HepG2 (cell line): Measurements from ENCODE around the gene RACGAP1. TPM values are rescaled to one million over a fixed set of nuclear protein-coding genes. Genes with fewer than 3 reads are reported as not detected.
A peak's percentile ranks its signal among the peaks of the same experiment; 100 is the strongest.

Source experiments
- ATAC-seq: fragments of 200-7000 bp; cut with Tn5 transposase; 3 replicates; pipeline ENCODE4 v1.9.1; 2020; ENCODE audit warnings: mild to moderate bottlenecking, moderate library complexity
- BruUV-seq: library from RNA; stranded (reverse); fragments of 400-500 nt; replicated peaks from 2 replicates; lab custom pipeline; 2021; lab: Mats Ljungman, UMichigan
- CTCF ChIA-PET: fragments of 300-600 bp; formaldehyde crosslinking; extraction: SDS; loops from one replicate; lab custom pipeline; 2021; ENCODE audit warnings: low total read pairs, inconsistent platforms, low intra/inter-chr PET ratio; lab: Yijun Ruan, JAX
- POLR2A ChIA-PET: fragments of 350-600 bp; sonication (Branson Sonifier 250); formaldehyde crosslinking; loops from one replicate; lab custom pipeline; 2020; ENCODE audit warnings: antibody characterized with exemption, inconsistent platforms; lab: Yijun Ruan, JAX
- DNase-seq: peaks from one replicate; pipeline ENCODE4 v3.0.0-alpha.2; 2015; ENCODE audit warnings: low spot score
- FAIRE-seq: peaks from 3 replicates; lab custom pipeline; 2011; peaks lifted over from hg19 to GRCh38; lab: Jason Lieb, UNC
- H2AFZ ChIP-seq: one replicate; pipeline ENCODE4 v1.6.1; 2011; ENCODE audit warnings: low read length, inconsistent platforms
- H3K27ac ChIP-seq: fragments of 300-600 bp; 3 replicates; pipeline ENCODE4 v1.8.0; 2011; ENCODE audit warnings: mixed run types, mild to moderate bottlenecking, mixed read lengths, low read length, inconsistent platforms; ENCODE audit not compliant: insufficient read depth; ENCODE audit errors: extremely low read length
- H3K27me3 ChIP-seq, 2 experiments: fragments of 200-600 bp in 1 of 2; 2 replicates in 1 of 2; 3 replicates in 1 of 2; pipeline versions ENCODE4 v1.6.0 to v1.8.0; 2011; ENCODE audit warnings: low read length in 2 of 2, mild to moderate bottlenecking in 2 of 2, moderate library complexity in 2 of 2, inconsistent platforms in 1 of 2; ENCODE audit not compliant: insufficient read depth in 2 of 2, control insufficient read depth in 1 of 2
- H3K36me3 ChIP-seq, 2 experiments: fragments of 200-600 bp in 1 of 2; replicated peaks in 1 of 2; 2 replicates in 1 of 2; 3 replicates in 1 of 2; pipeline versions ENCODE4 v1.5.1 to v1.8.0; 2011; ENCODE audit warnings: low read length in 2 of 2, inconsistent platforms in 1 of 2; ENCODE audit not compliant: insufficient read depth in 2 of 2, control insufficient read depth in 1 of 2
- H3K4me1 ChIP-seq: 2 replicates; pipeline ENCODE4 v1.5.1; 2012; ENCODE audit warnings: low read length, inconsistent platforms; ENCODE audit not compliant: insufficient read depth
- H3K4me2 ChIP-seq: 2 replicates; pipeline ENCODE4 v1.6.0; 2011; ENCODE audit warnings: low read depth, low read length, inconsistent platforms
- H3K4me3 ChIP-seq, 3 experiments: fragments of 200-600 bp in 1 of 3; sonication (generic), shearing (Covaris generic) in 1 of 3; replicated peaks in 1 of 3; 2 replicates each; pipeline ENCODE4 v1.5.1; 2011 to 2016; ENCODE audit warnings: low read length in 3 of 3, inconsistent platforms in 2 of 3, low read depth in 2 of 3, mild to moderate bottlenecking in 2 of 3, control low read depth in 1 of 3, mixed read lengths in 1 of 3; ENCODE audit not compliant: insufficient read depth in 1 of 3
- H3K79me2 ChIP-seq: one replicate; pipeline ENCODE4 v1.6.1; 2011; ENCODE audit warnings: low read length, inconsistent platforms; ENCODE audit not compliant: insufficient read depth
- H3K9ac ChIP-seq: 2 replicates; pipeline ENCODE4 v1.6.0; 2011; ENCODE audit warnings: mild to moderate bottlenecking, low read depth, low read length, inconsistent platforms; ENCODE audit not compliant: insufficient read depth
- H3K9me3 ChIP-seq: 2 replicates; pipeline ENCODE4 v1.5.1; 2012; ENCODE audit warnings: mild to moderate bottlenecking, low read length
- H4K20me1 ChIP-seq: 2 replicates; pipeline ENCODE4 v1.6.0; 2011; ENCODE audit warnings: inconsistent platforms, mild to moderate bottlenecking, low read length, moderate library complexity; ENCODE audit not compliant: insufficient read depth
- HHEX ChIP-seq: IDR thresholded peaks from 2 replicates; pipeline ENCODE4 v1.6.1; 2016; ENCODE audit warnings: control low read depth
- KAT8 ChIP-seq: IDR thresholded peaks from 2 replicates; pipeline ENCODE4 v1.6.1; 2016; ENCODE audit warnings: missing genetic modification reagents, missing compliant biosample characterization
- MXI1 ChIP-seq: IDR thresholded peaks from 3 replicates; pipeline ENCODE4 v1.6.1; 2012; ENCODE audit warnings: low read depth, low read length, inconsistent platforms, borderline replicate concordance
- NFKBIZ ChIP-seq: IDR thresholded peaks from 2 replicates; pipeline ENCODE4 v1.6.1; 2018; ENCODE audit warnings: missing genetic modification reagents, missing compliant biosample characterization
- SOX5 ChIP-seq: IDR thresholded peaks from 2 replicates; pipeline ENCODE4 v1.6.1; 2016; ENCODE audit warnings: borderline replicate concordance
- SYNCRIP ChIP-seq: fragments of 200-400 bp; formaldehyde crosslinking; IDR thresholded peaks from 2 replicates; pipeline ENCODE4 v1.6.1; 2018; ENCODE audit warnings: mild to moderate bottlenecking, low read depth, low read length; ENCODE audit not compliant: insufficient read depth
- TMF1 ChIP-seq: sonication (generic); formaldehyde crosslinking; IDR thresholded peaks from 2 replicates; pipeline ENCODE4 v1.8.1; 2022; ENCODE audit warnings: low read depth, missing genetic modification reagents
- ZNF646 ChIP-seq: sonication (generic); formaldehyde crosslinking; IDR thresholded peaks from 2 replicates; pipeline ENCODE4 v1.9.0; 2021; ENCODE audit warnings: mild to moderate bottlenecking, missing genetic modification reagents
- ZNF710 ChIP-seq: sonication (generic); formaldehyde crosslinking; IDR thresholded peaks from 2 replicates; pipeline ENCODE4 v1.5.0; 2020; ENCODE audit warnings: mild to moderate bottlenecking, missing genetic modification reagents, borderline replicate concordance
- ZNF879 ChIP-seq: sonication (generic); formaldehyde crosslinking; IDR thresholded peaks from 2 replicates; pipeline ENCODE4 v1.8.1; 2023; ENCODE audit warnings: missing genetic modification reagents
- WGBS: methylation state at CpG from one replicate; pipeline ENCODE4 v1.1.6; 2017; ENCODE audit warnings: low lambda C conversion rate; 5-methylcytosine and 5-hydroxymethylcytosine counted together
- in situ Hi-C: cut with HindIII; loops from 2 replicates; pipeline ENCODE4 v1.10.0; 2017; ENCODE audit warnings: low pct_unique_long_range_greater_than_20kb; ENCODE audit not compliant: extremely low pct_ligation_motif_present
- intact Hi-C: fragments of 100-400 bp; cut with micrococcal nuclease; formaldehyde crosslinking; loops from one replicate; pipeline ENCODE4 v1.10.0; 2022; ENCODE audit not compliant: unreplicated experiment
- polyA plus RNA-seq, 8 experiments: library from polyadenylated mRNA; depleted of rRNA in 3 of 8; stranded (reverse) in 7 of 8; unstranded in 1 of 8; fragments of >200 nt; fragmentation: Illumina TruSeq in 4 of 8; extraction: Trizol in 4 of 8; gene quantifications; 2 replicates each; pipeline versions ENCODE4 v1.2.1 to v1.2.3, GENCODE V29; 2011 to 2016; ENCODE audit warnings: low read depth in 4 of 8, missing spikeins in 1 of 8, mixed read lengths in 1 of 8; ENCODE audit not compliant: insufficient read depth in 1 of 8
- total RNA-seq, 5 experiments: library from RNA; depleted of rRNA; stranded (reverse); fragments of >200 nt; fragmentation: Illumina TruSeq; extraction: Trizol; gene quantifications; 2 replicates each; pipeline ENCODE4 v1.2.3, GENCODE V29; 2016; ENCODE audit warnings: low read depth in 1 of 5

RACGAP1 gene
- total and polyA plus RNA-seq, 2 of the 13 experiments (the other 11 are each of a cell fraction or from before 2014, with no cell fraction given): 16.7 to 57.9 TPM

- TF ChIP-seq ZNF710 (CRISPR knock-in tag): 0 out of 2 replicates have a peak, but pooled peaks have one; percentile 39
- no peak for TF ChIP-seq HHEX (CRISPR knock-in tag)
- TF ChIP-seq MXI1: 0 out of 3 replicates have a peak, but pooled peaks have one; percentile 36
Observed at GRCh38 chr12:50055831-50056638, 30.7 kb upstream of the RACGAP1 start (continued).

GRCh38 chr12:50053583-50053982 lies 28.3 kb upstream of the RACGAP1 start:
- in situ Hi-C loops: loop anchor here (10.0 kb wide), 1 partner anchor 189 kb away; no protein-coding TSS in a partner anchor
- no TSS peak for BruUV-seq
- Histone ChIP-seq H3K9me3 (no peaks in the 10 kb centered on the region), H3K4me1 (peaks cover 46% of the 10 kb centered on the region), H3K27ac (no peak overlapping the region), H3K4me2 (no peak overlapping the region), H3K9ac (no peak overlapping the region), H3K4me3 (no peak overlapping the region), H2AFZ (no peak overlapping the region), H3K79me2 (no peaks in the 10 kb centered on the region), H3K27me3 (peaks cover 9 to 65% of the 10 kb centered on the region in 2 experiments; a peak in 4 of 5 replicates), H3K36me3 (no peaks in the 10 kb centered on the region), H4K20me1 (no peaks in the 10 kb centered on the region)
- intact Hi-C loops: no loop called here
- FAIRE-seq (no peak), ATAC-seq (no peak), DNase-seq (no peak)
- ChIA-PET CTCF (interaction anchor here (1.2 kb wide), 1 partner anchor 86 kb away, joined by 3 read pairs; no protein-coding TSS in a partner anchor), POLR2A (no interaction called here)
- 14% methylated on average over 1 of the region's 1 CpG for WGBS
- no peak for TF ChIP-seq ZNF646 (CRISPR knock-in tag)
- TF ChIP-seq SOX5 (CRISPR knock-in tag): no peak
- no peak for TF ChIP-seq NFKBIZ (CRISPR knock-in tag)
- no peak for TF ChIP-seq TMF1 (CRISPR knock-in tag)
- TF ChIP-seq ZNF879 (CRISPR knock-in tag): no peak
- TF ChIP-seq KAT8 (CRISPR knock-in tag): no peak
- no peak for TF ChIP-seq SYNCRIP
- TF ChIP-seq ZNF710 (CRISPR knock-in tag): no peak
